ENCODE results near the gene ZNF569.
"Not testable (repeated sequence)": the region's sequence is repeated elsewhere in the genome, so short reads cannot be mapped to it uniquely, and the experiment has no call there.

Gene ZNF569

DNA sequence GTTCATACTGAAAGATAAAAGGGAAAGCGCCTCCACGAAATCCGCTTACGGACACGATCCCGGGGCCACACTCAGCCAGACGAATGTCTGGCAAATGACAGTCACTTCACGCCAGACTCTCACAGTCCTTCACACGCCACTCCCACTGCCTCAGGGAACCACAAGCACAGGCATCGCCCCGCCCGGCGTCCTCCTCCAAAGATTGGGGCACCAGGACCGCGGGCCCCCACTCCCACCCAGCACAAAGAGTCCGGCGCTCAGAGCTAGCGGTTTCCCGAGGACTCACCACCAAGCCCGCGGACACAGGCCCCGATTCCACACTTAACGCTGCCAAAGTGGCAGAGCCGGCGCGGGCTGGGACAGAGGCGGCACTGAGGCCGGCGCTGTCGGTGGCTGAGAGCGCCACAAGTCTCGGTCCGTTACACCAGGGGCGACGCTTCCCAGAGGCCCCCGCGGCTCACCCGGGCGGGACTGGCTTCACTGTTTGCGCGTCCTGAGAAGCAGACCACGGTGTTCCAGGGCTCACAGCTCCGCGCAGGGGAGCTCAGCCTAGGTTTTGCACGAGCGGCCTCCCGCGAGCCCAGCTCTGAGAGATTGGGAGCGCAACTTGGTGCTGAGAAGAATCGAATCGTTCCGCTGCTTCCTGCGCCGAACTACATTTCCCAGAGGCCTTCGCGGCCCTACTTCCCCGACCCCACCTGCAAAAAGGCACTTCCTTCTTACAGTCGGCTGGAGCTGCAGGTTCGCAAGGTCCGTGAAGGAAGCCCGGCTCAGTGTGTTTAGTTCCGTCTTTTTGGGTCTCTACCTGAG, at the start of gene ZNF569:
Gene ZNF569, minus strand, starts transcription at position 647 of the 810 bp plus-strand sequence. CDS start 22,523 bp downstream, outside the sequence.
- DNase-seq (ENCODE audit: low read depth in 3 of 3) = peak; percentile 76 to 86 (median 81)

DNA sequence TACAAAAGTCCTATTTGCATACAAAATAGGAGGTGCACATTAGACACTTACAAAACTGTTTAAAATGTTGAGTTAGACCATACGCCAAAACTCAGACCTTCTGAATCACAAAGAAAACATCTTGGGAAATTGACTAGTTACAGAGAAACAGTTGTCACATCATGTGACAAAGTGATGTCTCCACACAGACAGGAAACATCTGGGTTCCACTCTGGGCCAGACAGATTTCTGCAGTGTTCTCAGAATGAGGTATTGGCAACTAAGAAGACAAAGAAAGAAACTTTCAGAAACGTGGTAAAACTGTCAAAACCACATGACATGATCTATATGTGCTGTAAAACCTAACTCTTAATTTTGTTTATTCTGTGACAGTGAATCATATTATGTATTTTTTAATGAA, 46.2 kb upstream of the ZNF569 start:
- DNase-seq (ENCODE audit: low read depth in 3 of 3) = no peak

DNA sequence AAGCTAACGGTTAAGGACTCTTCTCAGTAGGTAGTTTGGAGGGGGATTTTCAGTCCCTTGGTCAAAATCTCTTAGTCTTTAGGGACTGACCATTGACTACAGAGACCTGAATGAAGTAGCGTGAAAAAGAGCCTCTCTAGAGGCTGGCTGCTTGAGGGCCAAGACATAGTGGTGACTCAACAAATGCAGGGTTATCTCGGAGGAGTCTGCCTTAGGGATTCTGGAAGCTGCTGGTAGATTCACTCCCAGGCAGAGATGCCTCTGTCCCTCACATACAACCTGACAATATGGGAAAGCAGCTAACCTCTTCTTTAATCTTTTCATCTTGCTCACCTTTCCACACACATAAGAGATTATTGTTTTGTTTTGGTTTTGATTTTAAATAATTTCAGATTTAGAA, 44.6 kb upstream of the ZNF569 start:
- DNase-seq (ENCODE audit: low read depth in 3 of 3) = no peak

DNA sequence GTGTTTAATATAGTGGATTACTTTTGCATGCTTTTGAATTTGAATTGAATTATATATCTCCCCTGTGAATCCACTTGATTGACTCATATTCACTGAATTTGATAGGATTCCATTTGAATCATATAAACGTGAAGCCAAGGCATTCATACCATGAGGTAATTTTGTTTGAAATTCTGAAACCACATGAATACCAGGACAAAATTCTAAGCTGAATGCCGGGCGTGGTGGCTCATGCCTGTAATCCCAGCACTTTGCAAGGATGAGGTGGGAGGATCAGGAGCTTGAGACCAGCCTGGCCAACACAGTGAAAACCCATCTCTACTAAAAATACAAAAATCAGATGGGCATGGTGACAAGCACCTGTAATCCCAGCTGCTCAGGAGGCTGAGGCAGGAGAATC, 43.9 kb upstream of the ZNF569 start:
- DNase-seq (ENCODE audit: low read depth in 3 of 3) = no peak

DNA sequence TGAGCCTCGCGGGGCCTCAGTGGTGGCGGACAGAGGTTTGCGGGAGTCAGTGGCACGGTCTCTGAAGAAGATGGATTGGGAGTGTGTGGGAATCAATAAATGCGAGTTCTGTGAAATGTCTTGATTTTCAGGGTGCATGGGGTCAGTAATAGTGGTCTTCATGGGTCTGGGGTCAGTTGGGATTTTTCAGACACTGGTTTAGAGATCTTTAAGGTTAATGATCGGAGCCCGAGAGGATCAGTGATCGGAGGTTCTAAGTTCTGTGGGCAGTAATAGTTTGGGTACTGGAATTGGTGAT, 39.9 kb upstream of the ZNF569 start:
- no peak for DNase-seq (ENCODE audit: low read depth in 3 of 3)

DNA sequence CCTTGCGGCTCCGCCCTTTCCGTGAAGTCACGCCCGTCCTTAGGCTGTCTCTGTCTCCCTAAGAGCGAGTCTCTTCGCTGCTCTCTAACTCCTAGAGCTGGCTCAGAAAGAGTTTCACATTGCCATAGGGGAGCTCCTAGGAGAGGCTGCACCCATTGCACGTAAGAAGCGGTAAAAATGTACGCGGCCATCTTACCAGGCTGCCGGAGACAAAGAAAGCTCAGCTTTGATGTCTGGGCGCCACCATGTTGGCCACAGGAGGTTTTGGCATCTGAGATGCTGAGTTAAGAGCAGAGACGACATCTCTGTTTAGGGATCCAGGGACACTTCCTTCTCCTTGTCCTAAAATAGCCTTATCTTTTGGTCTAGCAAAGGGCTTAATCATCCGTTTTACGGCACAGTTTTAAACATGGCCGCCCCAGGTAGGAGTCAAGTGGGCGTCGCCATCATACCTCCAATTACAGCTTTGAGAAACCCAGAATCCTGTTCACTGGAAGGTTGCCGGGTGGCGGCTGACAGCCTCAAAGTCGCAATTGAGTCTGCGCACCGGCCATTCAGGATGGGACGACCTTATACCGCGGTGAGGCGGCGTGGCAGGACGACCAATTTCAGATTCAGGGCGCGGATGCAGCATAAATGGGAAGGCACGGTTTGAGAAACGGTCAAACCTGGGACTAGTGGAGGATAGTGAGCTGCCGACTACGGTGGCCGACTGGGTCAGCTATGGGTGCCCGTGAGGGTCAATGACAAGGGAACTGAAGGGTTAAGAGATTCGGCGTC, 39.3 kb upstream of the ZNF569 start, which contains the start of gene ZNF793:
Gene ZNF793, plus strand, starts transcription at position 553 of the 780 bp plus-strand sequence. CDS start 16,501 bp downstream, outside the sequence.
- peak; percentile 55 to 77 (median 64) for DNase-seq (ENCODE audit: low read depth in 3 of 3)

DNA sequence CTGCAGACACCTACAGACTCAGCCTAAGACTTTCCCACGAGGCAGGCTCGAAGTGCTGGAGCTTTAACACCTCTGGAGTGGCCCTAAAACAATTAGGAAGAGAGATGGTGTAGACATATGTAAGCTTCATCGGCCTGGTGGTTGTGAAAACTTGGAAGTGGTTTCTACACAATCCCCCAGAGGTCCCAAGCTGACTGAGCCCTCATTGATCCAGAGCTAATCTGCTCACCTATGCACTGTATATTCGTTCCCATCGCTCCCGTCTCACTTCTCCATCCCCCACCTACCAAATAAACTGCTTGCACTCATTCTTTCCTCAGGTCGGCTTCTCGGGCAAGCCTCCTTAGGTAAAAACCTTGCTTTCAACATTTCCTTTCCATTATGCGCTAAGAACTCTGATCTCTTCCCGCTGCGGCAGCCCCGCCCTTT, 38.7 kb upstream of the ZNF569 start:
- DNase-seq (ENCODE audit: low read depth in 3 of 3) = no peak

DNA sequence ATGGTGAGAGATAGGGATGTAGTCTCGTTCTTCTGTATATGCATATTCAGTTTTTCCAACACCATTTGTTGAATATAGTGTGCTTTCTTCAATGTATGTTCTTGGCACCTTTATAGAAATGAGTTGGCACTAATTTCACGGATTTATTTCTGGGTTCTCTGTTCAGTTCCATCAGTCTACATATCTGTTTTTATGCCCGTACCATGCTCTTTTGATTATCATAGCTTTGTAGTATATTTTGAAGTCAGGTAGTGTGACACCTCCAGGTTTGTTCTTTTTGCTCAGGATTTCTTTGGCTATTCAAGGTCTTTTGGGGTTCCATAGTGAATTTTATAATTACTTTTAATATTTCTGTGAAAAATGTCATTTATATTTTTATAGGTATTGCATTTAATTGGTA, 25.0 kb upstream of the ZNF569 start:
- no peak for DNase-seq (ENCODE audit: low read depth in 3 of 3)

DNA sequence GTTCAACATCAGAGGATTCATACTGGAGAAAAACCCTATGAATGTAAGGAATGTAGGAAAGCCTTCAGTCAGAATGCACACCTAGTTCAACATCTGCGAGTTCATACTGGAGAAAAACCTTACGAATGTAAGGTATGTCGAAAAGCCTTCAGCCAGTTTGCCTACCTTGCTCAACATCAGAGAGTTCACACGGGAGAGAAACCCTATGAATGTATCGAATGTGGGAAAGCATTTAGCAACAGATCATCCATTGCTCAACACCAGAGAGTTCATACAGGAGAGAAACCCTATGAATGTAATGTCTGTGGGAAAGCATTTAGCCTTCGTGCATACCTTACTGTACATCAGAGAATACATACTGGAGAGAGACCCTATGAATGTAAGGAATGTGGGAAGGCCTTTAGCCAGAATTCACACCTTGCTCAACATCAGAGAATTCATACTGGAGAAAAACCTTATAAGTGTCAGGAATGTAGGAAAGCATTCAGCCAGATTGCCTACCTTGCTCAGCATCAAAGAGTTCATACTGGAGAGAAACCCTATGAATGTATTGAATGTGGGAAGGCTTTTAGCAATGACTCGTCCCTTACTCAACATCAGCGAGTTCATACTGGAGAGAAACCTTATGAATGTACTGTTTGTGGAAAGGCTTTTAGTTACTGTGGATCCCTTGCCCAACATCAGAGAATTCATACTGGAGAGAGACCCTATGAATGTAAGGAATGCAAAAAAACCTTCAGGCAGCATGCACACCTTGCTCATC, 17.3 kb upstream of the ZNF569 start:
- DNase-seq (ENCODE audit: low read depth in 3 of 3) = no peak

DNA sequence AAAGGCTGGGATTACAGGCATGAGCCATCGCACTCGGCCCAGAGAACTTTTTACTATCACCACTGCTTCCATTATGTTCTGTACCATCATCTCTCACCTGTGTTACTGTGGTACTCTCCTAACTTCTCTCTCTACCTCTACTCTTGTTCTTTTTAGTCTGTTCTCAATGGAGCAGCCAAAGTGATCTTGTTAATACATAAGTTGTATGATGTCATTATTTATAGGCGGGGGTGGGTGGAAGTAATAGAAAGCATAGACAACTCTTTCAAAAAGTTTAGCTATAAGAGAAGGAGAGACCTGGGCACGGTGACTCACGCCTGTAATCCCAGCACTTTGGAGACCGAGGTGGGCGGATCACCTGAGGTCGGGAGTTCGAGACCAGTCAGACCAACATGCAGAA, 4.9 kb upstream of the ZNF569 start:
- DNase-seq (ENCODE audit: low read depth in 3 of 3) = no peak

DNA sequence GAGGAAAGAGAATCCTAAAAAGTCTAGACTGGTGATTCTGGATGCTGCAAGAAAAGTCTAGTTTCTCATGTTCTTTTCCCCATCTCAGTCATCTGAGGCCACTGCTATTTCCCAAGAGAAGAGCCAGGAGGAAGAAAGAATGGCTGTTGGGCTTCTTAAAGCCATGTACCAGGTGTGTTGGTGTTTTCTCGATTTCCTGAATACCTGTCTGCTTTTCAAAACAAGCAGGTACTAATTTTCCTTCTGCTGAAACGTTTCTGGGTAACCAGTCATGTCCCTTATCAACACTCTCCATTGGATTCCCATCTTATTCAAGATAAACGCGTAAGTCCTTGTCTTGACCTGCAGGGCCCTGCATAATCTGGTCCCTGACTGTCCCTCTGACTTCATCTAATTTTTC, 3.0 kb upstream of the ZNF569 start:
- no peak for DNase-seq (ENCODE audit: low read depth in 3 of 3)

DNA sequence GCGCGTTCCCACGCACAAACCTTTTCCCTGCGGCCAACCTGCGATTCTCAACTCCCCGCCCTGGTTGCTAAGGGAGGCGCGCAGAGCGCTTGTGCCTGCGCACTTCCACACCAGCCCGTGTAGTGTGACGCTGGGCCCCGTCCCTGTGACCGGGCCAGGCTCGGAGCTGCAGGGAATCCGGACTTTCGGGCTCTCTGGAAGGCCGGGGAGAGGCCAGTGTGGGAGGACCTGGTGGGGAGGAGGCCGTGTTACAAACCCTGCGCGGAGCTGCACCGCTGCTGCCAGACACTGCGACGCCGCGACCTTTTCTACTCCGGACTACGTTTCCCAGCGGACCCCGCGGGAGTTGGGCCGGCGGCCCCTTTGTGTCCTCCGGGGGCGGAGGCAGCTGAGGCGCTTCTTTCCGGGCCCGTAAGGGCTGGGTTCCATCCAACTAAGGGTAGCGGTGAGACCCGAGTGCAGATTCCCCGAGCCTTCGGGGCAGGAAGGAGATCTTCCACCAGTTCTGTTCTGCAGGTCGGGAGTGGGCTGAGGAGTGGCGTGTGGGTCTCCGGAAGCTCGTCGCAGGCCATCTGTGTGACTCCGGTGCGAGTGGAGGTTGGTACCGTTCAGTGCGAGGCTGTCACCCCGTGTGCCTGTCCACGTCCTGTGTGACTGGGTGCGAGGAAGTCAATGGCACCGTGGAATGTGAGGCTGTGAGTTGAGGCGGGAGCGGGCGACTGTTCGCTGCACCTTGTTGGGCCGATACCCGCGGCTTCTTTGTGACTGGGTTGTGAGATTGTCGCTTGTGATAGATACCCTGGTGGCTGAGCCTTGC, 1.9 kb upstream of the ZNF569 start, which contains the start of gene ZNF570:
Gene ZNF570, plus strand, starts transcription at position 396 of the 817 bp plus-strand sequence. CDS start 999 bp downstream, outside the sequence.
- DNase-seq (ENCODE audit: low read depth in 3 of 3) = peak; percentile 76 to 82 (median 76)

DNA sequence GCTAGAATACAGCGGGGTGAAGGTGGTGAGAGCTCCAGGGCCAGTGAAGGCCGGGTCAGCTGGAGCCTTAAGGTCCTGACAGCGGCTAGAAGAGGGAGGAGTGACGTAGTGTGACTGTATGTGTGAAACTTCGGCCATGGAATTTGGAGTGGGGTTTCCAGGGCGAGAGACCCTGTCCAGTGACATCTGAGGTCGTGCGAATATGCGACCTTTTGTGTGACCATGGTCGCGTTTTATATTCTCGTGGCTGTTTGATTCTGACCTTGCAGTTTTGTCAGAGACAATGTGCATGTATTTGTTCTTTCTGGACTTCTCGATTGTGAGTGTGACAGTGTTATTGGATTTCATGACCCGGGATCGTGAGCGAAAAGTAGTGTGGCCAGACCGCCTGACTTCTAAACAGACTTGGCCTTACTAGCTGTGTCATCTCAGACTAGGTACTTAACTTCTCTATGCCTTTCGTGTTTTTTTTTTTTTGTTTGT, 405 bp upstream of the ZNF569 start:
- DNase-seq (ENCODE audit: low read depth in 3 of 3) = no peak

DNA sequence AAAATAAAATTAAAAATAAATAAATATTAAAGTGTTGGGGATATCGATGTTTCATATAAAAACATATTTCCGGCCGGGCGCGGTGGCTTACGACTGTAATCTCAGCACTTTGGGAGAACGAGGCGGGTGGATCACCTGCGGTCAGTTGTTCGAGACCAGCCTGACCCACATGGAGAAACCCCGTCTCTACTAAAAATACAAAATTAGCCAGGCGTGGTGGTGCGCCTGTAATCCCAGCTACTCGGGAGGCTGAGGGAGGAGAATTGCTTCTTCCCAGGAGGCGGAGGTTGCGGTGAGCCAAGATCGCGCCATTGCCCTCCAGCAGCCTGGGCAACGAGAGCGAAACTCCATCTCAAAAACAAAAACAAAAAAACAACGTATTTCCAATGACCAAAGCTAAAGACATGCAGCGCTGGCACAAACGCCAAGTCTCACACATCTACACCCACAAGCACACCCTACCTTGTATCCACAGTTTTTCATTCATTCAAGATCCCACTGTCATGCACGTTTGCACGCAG, 907 bp downstream of the ZNF569 start:
- no peak for DNase-seq (ENCODE audit: low read depth in 3 of 3)

DNA sequence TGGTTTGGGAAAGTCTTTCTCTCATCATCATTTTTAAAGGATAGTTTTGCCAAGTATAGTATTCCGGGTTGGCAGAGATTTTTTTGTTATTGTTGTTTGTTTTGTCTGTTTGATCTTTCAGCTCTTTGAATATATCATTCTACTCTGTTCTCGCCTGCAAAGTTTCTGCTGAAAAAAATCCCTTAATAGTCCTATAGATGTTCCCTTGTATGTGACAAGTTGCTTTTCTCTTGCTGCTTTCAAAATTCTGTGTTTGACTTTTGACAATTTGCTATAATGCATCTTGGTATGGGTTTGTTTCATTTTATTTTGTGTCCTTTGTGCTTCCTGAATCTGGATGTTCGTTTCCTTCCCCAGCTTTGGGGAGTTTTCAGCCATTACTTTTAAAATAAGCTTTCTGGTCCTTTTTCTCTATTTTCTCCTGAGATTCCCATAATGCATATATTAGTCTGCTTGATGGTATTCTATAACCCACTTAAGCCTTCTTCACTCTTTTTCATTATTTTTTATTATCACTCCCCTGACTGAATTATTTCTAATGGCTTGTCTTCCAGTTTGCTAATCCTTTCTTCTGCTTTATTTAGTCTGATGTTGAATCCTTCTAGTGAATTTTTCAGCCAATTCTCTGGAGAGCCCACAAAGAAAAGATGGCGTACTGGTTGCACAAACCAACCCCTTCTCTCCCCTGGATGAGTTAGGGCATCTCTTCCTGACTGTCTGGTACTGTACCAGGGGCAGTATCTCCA, 14.6 kb downstream of the ZNF569 start:
- no peak for DNase-seq (ENCODE audit: low read depth in 3 of 3)

DNA sequence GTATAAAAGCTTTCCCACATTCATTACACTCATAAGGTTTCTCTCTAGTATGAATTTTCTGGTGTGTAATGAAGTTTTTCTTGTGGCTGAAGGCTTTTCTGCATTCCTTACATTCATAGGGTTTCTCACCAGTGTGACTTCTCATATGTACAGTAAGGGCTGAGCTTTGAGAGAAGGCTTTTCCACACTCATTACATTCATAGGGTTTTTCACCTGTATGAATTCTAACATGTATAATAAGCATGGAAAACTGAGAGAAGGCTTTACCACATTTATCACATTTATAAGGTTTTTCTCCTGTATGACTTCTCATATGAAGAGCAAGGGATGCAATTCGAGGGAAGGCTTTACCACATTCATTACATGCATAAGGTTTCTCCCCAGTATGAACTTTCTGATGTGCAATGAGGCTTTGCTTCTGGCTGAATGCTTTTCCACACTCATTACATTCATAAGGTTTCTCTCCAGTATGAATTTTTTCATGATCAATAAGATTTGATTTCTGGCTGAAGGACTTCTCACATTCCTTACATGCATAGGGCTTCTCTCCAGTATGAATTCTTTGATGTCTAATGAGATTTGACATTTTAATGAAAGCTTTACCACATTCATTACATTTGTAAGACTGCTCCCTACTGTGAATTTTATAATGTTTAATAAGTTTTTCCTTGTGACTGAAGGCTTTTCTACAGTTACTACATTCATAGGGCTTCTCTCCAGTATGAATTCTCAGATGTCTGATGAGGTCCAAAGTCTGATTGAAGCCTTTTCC, 53.7 kb downstream of the ZNF569 start:
- no peak for DNase-seq (ENCODE audit: low read depth in 3 of 3)

DNA sequence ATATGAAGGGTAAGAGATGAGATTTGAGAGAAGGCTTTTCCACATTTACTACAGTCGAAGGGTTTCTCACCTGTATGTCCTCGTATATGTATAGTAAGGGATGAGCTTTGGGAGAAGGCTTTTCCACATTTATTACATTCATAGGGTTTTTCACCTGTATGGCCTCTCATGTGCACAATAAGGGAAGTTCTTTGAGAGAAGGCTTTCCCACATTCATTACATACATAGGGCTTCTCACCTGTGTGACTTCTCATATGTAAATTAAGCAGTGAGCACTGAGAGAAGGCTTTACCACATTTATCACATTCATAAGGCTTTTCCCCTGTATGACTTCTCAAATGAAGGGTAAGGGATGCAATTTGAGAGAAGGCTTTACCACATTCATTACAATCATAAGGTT, 54.5 kb downstream of the ZNF569 start:
- DNase-seq (ENCODE audit: low read depth in 3 of 3) = no peak

DNA sequence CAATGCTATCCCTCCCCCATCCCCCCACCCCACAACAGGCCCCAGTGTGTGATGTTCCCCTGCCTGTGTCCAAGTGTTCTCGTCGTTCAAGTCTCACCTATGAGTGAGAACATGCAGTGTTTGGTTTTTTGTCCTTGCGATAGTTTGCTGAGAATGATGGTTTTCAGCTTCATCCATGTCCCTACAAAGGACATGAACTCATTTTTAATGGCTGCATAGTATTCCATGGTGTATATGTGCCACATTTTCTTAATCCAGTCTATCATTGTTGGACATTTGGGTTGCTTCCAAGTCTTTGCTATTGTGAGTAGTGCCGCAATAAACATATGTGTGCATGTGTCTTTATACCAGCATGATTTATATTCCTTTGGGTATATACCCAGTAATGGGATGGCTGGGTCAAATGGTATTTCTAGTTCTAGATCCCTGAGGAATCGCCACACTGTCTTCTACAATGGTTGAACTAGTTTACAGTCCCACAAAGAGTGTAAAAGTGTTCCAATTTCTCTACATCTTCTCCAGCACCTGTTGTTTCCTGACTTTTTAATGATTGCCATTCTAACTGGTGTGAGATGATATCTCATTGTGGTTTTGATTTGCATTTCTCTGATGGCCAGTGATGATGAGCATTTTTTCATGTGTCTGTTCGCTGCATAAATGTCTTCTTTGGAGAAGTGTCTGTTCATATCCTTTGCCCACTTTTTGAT, 61.0 kb downstream of the ZNF569 start:
- not testable (repeated sequence) for DNase-seq (ENCODE audit: low read depth in 3 of 3)

DNA sequence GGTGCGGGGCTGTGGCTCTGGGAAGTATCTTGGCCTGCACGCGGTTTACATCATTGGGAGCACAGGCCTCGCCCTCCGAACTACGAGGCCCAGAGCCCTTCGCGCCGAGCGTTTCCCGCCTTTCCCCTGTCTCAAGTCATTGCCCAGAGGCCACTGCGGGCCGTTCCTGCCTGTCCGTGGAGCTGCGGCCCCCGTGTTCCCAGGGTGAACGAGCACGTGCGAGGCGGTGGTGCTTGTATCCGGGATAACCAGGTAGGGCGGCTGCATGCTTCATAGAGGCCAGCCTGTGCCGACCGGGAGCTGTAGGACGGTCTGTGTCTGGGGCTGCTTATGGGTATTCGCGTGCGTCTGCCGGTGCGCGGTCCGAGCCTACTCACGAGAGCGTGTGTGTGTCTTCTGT, 63.8 kb downstream of the ZNF569 start:
- no peak for DNase-seq (ENCODE audit: low read depth in 3 of 3)

All from stimulated activated CD4-positive, alpha-beta T cell treated with anti-CD3 and anti-CD28 coated beads, TNF-alpha, amount 100 ng/mL, for 24 hours (primary cell).